IPS-NIHi11 (cell line): ENCODE results near the gene SRPK1.

Experiments used
- DNase-seq: peaks from one replicate; pipeline ENCODE4 v3.0.0; 2012; ENCODE audit warnings: mixed read lengths, low spot score

The SRPK1 gene

GRCh38 chr6:35898003-35898402 lies 22.9 kb downstream of the SRPK1 start:
- DNase-seq = no peak

- no peak for DNase-seq
Observed at GRCh38 chr6:35897486-35897885, 23.4 kb downstream of the SRPK1 start.

- no peak for DNase-seq
Observed at GRCh38 chr6:35897036-35897435, 23.9 kb downstream of the SRPK1 start.

- no peak for DNase-seq
Observed at GRCh38 chr6:35896228-35896627, 24.7 kb downstream of the SRPK1 start.

- no peak for DNase-seq
Observed at GRCh38 chr6:35895560-35895959, 25.3 kb downstream of the SRPK1 start.

- no peak for DNase-seq
Observed at GRCh38 chr6:35894776-35895175, 26.1 kb downstream of the SRPK1 start.

GRCh38 chr6:35893246-35893645 lies 27.7 kb downstream of the SRPK1 start:
- no peak for DNase-seq

- no peak for DNase-seq
Observed at GRCh38 chr6:35892482-35892881, 28.4 kb downstream of the SRPK1 start.

GRCh38 chr6:35879151-35879550 lies 41.7 kb downstream of the SRPK1 start:
- no peak for DNase-seq

- DNase-seq = no peak
Observed at GRCh38 chr6:35876902-35877301, 44.0 kb downstream of the SRPK1 start.

GRCh38 chr6:35874730-35875129 lies 46.2 kb downstream of the SRPK1 start:
- DNase-seq = no peak

GRCh38 chr6:35859367-35859766 lies 61.5 kb downstream of the SRPK1 start:
- no peak for DNase-seq

- no peak for DNase-seq
Observed at GRCh38 chr6:35857853-35858252, 63.0 kb downstream of the SRPK1 start.

GRCh38 chr6:35856250-35856649 lies 64.6 kb downstream of the SRPK1 start:
- no peak for DNase-seq

GRCh38 chr6:35852994-35853393 lies 67.9 kb downstream of the SRPK1 start:
- DNase-seq = no peak

GRCh38 chr6:35850208-35850607 lies 70.7 kb downstream of the SRPK1 start:
- no peak for DNase-seq

GRCh38 chr6:35844290-35844689 lies 76.6 kb downstream of the SRPK1 start:
- no peak for DNase-seq

- no peak for DNase-seq
Observed at GRCh38 chr6:35842381-35842780, 78.5 kb downstream of the SRPK1 start.

GRCh38 chr6:35839019-35839418 lies 81.9 kb downstream of the SRPK1 start:
- DNase-seq = no peak

GRCh38 chr6:35833536-35833935 lies 87.4 kb downstream of the SRPK1 start:
- DNase-seq = no peak

GRCh38 chr6:35831257-35832007 lies 89.5 kb downstream of the SRPK1 start:
- no peak for DNase-seq

GRCh38 chr6:35829306-35829705 lies 91.6 kb downstream of the SRPK1 start:
- no peak for DNase-seq

GRCh38 chr6:35824552-35825192 lies 96.2 kb downstream of the SRPK1 start:
- no peak for DNase-seq

- DNase-seq = no peak
Observed at GRCh38 chr6:35823601-35824000, 97.3 kb downstream of the SRPK1 start.
